ENCODE measurements around the gene ST3GAL2.
"Not testable (repeated sequence)": the region's sequence is repeated elsewhere in the genome, so short reads cannot be mapped to it uniquely, and the experiment has no call there.

Gene ST3GAL2

DNA sequence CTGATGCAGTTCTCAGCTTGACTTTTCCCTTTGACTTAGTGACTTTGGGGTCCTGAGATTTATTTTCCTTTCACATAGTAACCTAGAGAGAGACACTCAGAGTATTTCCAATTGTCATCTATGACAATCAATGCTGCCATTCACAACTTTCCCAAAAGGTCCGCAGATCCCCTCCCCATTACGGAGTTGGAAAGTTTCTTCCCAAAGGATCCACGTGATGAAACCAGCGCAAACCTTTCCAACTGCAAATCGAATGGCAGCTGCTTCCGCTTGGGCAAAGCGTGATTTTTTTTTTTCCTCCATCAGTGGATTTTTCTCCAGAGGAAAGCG, 15.0 kb upstream of the ST3GAL2 start:
- H3K4me2 ChIP-seq (ENCODE audit: low read length): peak overlapping the region; percentile 95
- H3K9me3 ChIP-seq (ENCODE audit: control insufficient read depth, low read length): no peaks in the 10 kb centered on the region
- H3K27ac ChIP-seq: peak overlapping the region; percentile 82
- H3K36me3 ChIP-seq (ENCODE audit: control insufficient read depth, insufficient read depth, low read length): no peaks in the 10 kb centered on the region
- H2AFZ ChIP-seq: peak overlapping the region; percentile 96
- no peaks in the 10 kb centered on the region for H3K4me1 ChIP-seq
- no peaks in the 10 kb centered on the region for H3K27me3 ChIP-seq (ENCODE audit: control insufficient read depth, insufficient read depth, low read length)
- no peak overlapping the region for H3K9ac ChIP-seq
- H3K79me2 ChIP-seq: peaks cover 5% of the 10 kb centered on the region
- TF ChIP-seq, protein P1, sequence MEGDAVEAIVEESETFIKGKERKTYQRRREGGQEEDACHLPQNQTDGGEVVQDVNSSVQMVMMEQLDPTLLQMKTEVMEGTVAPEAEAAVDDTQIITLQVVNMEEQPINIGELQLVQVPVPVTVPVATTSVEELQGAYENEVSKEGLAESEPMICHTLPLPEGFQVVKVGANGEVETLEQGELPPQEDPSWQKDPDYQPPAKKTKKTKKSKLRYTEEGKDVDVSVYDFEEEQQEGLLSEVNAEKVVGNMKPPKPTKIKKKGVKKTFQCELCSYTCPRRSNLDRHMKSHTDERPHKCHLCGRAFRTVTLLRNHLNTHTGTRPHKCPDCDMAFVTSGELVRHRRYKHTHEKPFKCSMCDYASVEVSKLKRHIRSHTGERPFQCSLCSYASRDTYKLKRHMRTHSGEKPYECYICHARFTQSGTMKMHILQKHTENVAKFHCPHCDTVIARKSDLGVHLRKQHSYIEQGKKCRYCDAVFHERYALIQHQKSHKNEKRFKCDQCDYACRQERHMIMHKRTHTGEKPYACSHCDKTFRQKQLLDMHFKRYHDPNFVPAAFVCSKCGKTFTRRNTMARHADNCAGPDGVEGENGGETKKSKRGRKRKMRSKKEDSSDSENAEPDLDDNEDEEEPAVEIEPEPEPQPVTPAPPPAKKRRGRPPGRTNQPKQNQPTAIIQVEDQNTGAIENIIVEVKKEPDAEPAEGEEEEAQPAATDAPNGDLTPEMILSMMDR (IDR thresholded peaks at IDR 0.05): no peak
- peak overlapping the region; percentile 96 for H3K4me3 ChIP-seq (ENCODE audit: low read depth, low read length)

DNA sequence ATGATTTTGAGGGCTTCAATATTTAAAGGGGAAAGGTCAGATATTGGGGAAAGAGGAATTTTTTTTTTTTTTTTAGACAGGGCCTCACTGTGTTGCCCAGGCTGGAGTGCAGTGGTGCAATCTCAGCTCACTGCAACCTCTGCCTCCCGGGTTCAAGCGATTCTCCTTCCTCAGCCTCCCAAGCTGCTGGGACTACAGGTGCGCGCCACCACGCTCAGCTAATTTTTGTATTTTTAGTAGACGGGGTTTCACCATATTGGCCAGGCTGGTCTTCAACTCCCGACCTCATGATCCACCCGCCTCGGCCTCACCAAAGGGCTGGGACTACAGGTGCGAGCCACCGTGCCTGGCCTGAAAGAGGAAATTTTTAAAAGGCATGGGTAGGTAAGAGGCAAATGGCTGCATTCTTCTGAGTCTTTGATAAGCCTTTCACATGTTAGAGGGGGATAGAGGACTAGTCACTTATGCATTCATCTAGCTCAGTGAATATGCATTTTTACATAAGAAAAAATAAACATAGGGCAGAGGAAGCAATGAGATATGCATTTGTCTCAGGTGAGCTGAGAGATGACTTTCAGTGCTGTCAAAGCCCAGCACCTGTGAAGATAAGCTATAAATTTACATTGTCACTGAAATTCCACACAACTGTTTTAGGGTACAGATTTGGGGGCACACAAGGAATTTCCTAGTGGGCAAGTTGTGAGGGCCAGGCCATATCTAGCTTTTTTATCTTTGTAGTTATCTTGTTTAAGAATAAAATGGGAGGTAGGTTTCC, 14.4 kb upstream of the ST3GAL2 start:
- peak overlapping the region; percentile 96 for H3K4me3 ChIP-seq (ENCODE audit: low read depth, low read length)
- H3K27ac ChIP-seq: no peak overlapping the region
- TF ChIP-seq, protein P1 (IDR thresholded peaks at IDR 0.05): no peak
- peaks cover 5% of the 10 kb centered on the region for H3K79me2 ChIP-seq
- peak overlapping the region; percentile 95 for H3K4me2 ChIP-seq (ENCODE audit: low read length)
- no peaks in the 10 kb centered on the region for H3K9me3 ChIP-seq (ENCODE audit: control insufficient read depth, low read length)
- peak overlapping the region; percentile 96 for H2AFZ ChIP-seq
- H3K4me1 ChIP-seq: no peaks in the 10 kb centered on the region
- H3K9ac ChIP-seq: no peak overlapping the region
- no peaks in the 10 kb centered on the region for H3K27me3 ChIP-seq (ENCODE audit: control insufficient read depth, insufficient read depth, low read length)
- H3K36me3 ChIP-seq (ENCODE audit: control insufficient read depth, insufficient read depth, low read length): no peaks in the 10 kb centered on the region

DNA sequence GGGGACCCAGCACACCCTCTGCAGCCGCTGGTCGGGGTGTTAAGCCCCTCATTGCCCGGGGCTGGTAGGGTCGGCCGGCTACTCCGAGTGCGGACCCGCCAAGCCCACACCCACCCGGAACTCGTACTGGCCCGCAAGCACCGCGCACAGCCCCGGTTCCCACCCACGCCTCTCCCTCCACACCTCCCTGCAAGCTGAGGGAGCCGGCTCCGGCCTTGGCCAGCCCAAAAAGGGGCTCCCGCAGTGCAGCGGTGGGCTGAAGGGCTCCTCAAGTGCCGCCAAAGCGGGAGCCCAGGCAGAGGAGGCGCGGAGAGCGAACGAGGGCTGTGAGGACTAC, 12.1 kb upstream of the ST3GAL2 start:
- H3K4me1 ChIP-seq; H3K27ac ChIP-seq; H3K9ac ChIP-seq; H3K4me3 ChIP-seq (ENCODE audit: low read depth, low read length); H3K27me3 ChIP-seq (ENCODE audit: control insufficient read depth, insufficient read depth, low read length); H3K79me2 ChIP-seq; H3K4me2 ChIP-seq (ENCODE audit: low read length); H3K36me3 ChIP-seq (ENCODE audit: control insufficient read depth, insufficient read depth, low read length); H3K9me3 ChIP-seq (ENCODE audit: control insufficient read depth, low read length): not testable (repeated sequence)
- peak overlapping the region; percentile 56 for H2AFZ ChIP-seq

DNA sequence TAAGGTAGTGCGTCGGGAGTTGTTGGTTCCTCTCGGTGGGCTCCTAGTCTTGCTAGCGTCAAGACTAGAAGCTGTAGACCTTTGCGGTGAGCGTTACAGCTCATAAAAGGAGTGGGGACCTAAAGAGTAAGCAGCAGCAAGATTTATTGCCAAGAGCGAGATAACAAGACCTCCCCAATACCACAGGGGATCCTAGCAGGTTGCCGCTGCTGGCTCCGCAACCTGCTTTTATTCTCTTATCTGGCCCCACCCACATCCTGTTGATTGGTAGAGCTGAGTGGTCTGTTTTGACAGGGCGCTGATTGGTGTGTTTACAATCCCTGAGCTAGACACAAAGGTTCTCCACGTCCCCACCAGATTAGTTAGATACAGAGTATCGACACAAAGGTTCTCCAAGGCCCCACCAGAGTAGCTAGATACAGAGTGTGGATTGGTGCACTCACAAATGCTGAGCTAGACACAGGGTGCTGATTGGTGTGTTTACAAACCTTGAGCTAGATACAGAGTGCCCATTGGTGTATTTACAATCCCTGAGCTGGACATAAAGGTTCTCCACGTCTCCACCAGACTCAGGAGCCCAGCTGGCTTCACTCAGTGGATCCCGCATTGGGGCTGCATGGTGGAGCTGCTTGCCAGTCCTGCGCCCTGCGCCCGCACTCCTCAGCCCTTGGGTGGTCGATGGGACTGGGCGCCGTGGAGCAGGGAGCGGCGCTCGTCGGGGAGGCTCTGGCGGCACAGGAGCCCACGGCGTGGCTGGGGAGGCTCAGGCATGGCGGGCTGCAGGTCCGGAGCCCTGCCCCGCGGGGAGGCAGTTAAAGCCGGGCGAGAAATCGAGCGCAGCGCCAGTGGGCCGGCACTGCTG, 11.5 kb upstream of the ST3GAL2 start:
- H3K4me2 ChIP-seq (ENCODE audit: low read length); H3K27ac ChIP-seq; H3K36me3 ChIP-seq (ENCODE audit: control insufficient read depth, insufficient read depth, low read length); H3K9me3 ChIP-seq (ENCODE audit: control insufficient read depth, low read length); H3K79me2 ChIP-seq; H3K4me3 ChIP-seq (ENCODE audit: low read depth, low read length); H3K9ac ChIP-seq; H3K27me3 ChIP-seq (ENCODE audit: control insufficient read depth, insufficient read depth, low read length); H3K4me1 ChIP-seq: not testable (repeated sequence)
- H2AFZ ChIP-seq: peak overlapping the region; percentile 56

DNA sequence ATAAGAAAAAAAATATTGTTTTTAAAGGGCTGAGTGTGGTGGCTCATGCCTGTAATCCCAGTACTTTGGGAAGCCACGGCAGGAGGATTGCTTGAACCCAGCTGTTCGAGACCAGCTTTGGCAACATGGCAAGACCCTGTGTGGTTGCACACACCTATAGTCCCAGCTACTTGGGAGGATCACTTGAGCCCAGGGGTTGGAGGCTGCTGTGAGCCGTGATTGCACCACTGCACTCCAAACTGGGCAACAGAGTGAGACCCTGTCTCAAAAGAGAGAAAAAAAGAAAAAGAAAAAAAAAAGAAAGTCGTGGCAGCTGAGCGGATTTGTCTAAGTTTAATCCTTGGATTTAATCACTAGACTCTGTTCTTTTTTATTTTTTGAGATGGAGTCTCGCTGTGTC, 9.2 kb upstream of the ST3GAL2 start:
- Histone ChIP-seq H3K4me1 (peaks cover 2% of the 10 kb centered on the region), H3K4me2 (ENCODE audit: low read length) (no peak overlapping the region), H3K79me2 (no peaks in the 10 kb centered on the region), H3K9me3 (ENCODE audit: control insufficient read depth, low read length) (no peaks in the 10 kb centered on the region), H3K27me3 (ENCODE audit: control insufficient read depth, insufficient read depth, low read length) (no peaks in the 10 kb centered on the region), H3K36me3 (ENCODE audit: control insufficient read depth, insufficient read depth, low read length) (no peaks in the 10 kb centered on the region), H2AFZ (no peak overlapping the region), H3K4me3 (ENCODE audit: low read depth, low read length) (no peak overlapping the region), H3K9ac (no peak overlapping the region), H3K27ac (no peak overlapping the region)
- TF ChIP-seq, protein P1 (IDR thresholded peaks at IDR 0.05): no peak

Measured in parathyroid adenoma (tissue), 2 donors.